K562 (cell line): ENCODE data around the gene TMX4. TPM values are rescaled to one million over a fixed set of nuclear protein-coding genes. Genes with fewer than 3 reads are reported as not detected.

Experiments
- ATAC-seq: fragments of 200-7000 bp; cut with Tn5 transposase; 3 replicates; pipeline ENCODE4 v1.9.1; 2020; ENCODE audit warnings: moderate library complexity
- Bru-seq: library from RNA; stranded (reverse); fragments of 400-500 nt; gene quantifications from one replicate; lab custom pipeline; 2021; lab: Mats Ljungman, UMichigan
- BruChase-seq, 2 experiments: library from RNA; stranded (reverse); fragments of 400-500 nt; gene quantifications; one replicate each; lab custom pipeline; 2021; lab: Mats Ljungman, UMichigan
- BruUV-seq: library from RNA; stranded (reverse); fragments of 400-500 nt; replicated peaks from 2 replicates; lab custom pipeline; 2021; lab: Mats Ljungman, UMichigan
- CTCF ChIA-PET: fragments of 300-600 bp; formaldehyde crosslinking; extraction: SDS; loops from one replicate; lab custom pipeline; 2021; ENCODE audit warnings: low intra/inter-chr PET ratio; lab: Yijun Ruan, JAX
- POLR2A ChIA-PET: fragments of 300-600, 350-650 bp; sonication (Branson Sonifier 250); formaldehyde crosslinking; extraction: SDS; loops from one replicate; lab custom pipeline; 2021; ENCODE audit warnings: antibody characterized with exemption, inconsistent platforms; lab: Yijun Ruan, JAX
- DNase-seq, 4 experiments: peaks; one replicate each; pipeline versions ENCODE4 v3.0.0 to v3.0.0-alpha.2; 2011 to 2018; ENCODE audit warnings: low spot score in 3 of 4, mixed read lengths in 3 of 4; ENCODE audit errors: extremely low read depth in 1 of 4
- FAIRE-seq: peaks from 2 replicates; lab custom pipeline; 2011; peaks lifted over from hg19 to GRCh38; lab: Jason Lieb, UNC
- H2AFZ ChIP-seq: 2 replicates; pipeline ENCODE4 v1.6.0; 2011; ENCODE audit warnings: low read depth, low read length, control low read depth, inconsistent platforms
- H3K27ac ChIP-seq: fragments of 200-600 bp; 3 replicates; pipeline ENCODE4 v1.8.0; 2011; ENCODE audit warnings: low read depth, mild to moderate bottlenecking, control low read depth, inconsistent platforms, low read length, moderate library complexity, mixed read lengths; ENCODE audit errors: extremely low read depth
- H3K27me3 ChIP-seq, 2 experiments: fragments of 300-600 bp in 1 of 2; 2 replicates in 1 of 2; 3 replicates in 1 of 2; pipeline versions ENCODE4 v1.6.0 to v1.8.0; 2011; ENCODE audit warnings: inconsistent platforms in 2 of 2, low read length in 2 of 2, mild to moderate bottlenecking in 1 of 2, mixed read lengths in 1 of 2, moderate library complexity in 1 of 2; ENCODE audit not compliant: control insufficient read depth in 2 of 2, insufficient read depth in 2 of 2
- H3K36me3 ChIP-seq: fragments of 300-600 bp; 3 replicates; pipeline ENCODE4 v1.8.0; 2011; ENCODE audit warnings: mild to moderate bottlenecking, low read length, inconsistent platforms; ENCODE audit not compliant: control insufficient read depth, insufficient read depth
- H3K4me1 ChIP-seq, 2 experiments: fragments of 200-600 bp in 1 of 2; replicated peaks in 1 of 2; 2 replicates in 1 of 2; 3 replicates in 1 of 2; pipeline versions ENCODE4 v1.5.1 to v1.8.0; 2011; ENCODE audit warnings: inconsistent platforms in 2 of 2, low read length in 2 of 2, mild to moderate bottlenecking in 1 of 2, mixed read lengths in 1 of 2, moderate library complexity in 1 of 2; ENCODE audit not compliant: control insufficient read depth in 2 of 2, insufficient read depth in 2 of 2
- H3K4me2 ChIP-seq: 2 replicates; pipeline ENCODE4 v1.6.1; 2011; ENCODE audit warnings: low read length, control low read depth, inconsistent platforms, mixed read lengths; ENCODE audit not compliant: insufficient read depth
- H3K4me3 ChIP-seq: fragments of 200-600 bp; sonication (generic), shearing (Covaris generic); 2 replicates; pipeline ENCODE4 v1.5.1; 2016; ENCODE audit warnings: control low read depth, inconsistent platforms
- H3K79me2 ChIP-seq: fragments of 200-600 bp; 3 replicates; pipeline ENCODE4 v1.8.0; 2011; ENCODE audit warnings: low read length, inconsistent platforms; ENCODE audit not compliant: control insufficient read depth, insufficient read depth
- H3K9ac ChIP-seq, 2 experiments: 2 replicates each; pipeline versions ENCODE4 v1.6.0 to v1.6.1; 2011; ENCODE audit warnings: low read depth in 2 of 2, low read length in 2 of 2, control low read depth in 1 of 2, inconsistent platforms in 1 of 2, mild to moderate bottlenecking in 1 of 2, mixed read lengths in 1 of 2; ENCODE audit not compliant: insufficient read depth in 1 of 2
- H3K9me1 ChIP-seq: one replicate; pipeline ENCODE4 v1.6.0; 2011; ENCODE audit warnings: inconsistent platforms, mild to moderate bottlenecking, low read length, moderate library complexity; ENCODE audit not compliant: control insufficient read depth, insufficient read depth
- H3K9me3 ChIP-seq: replicated peaks from 2 replicates; pipeline ENCODE4 v1.5.1; 2011; ENCODE audit warnings: low read depth, low read length, inconsistent platforms; ENCODE audit not compliant: control insufficient read depth, insufficient read depth
- H4K20me1 ChIP-seq: replicated peaks from 2 replicates; pipeline ENCODE4 v1.6.1; 2011; ENCODE audit warnings: low read length, inconsistent platforms, mixed read lengths; ENCODE audit not compliant: control insufficient read depth, insufficient read depth
- KLF13 ChIP-seq: fragments of 450-650 bp; IDR thresholded peaks from 2 replicates; pipeline ENCODE4 v1.6.1; 2016; ENCODE audit warnings: missing genetic modification characterization, low read depth, mild to moderate bottlenecking, missing compliant biosample characterization, moderate library complexity, borderline replicate concordance
- NCOA6 ChIP-seq: fragments of 450-650 bp; IDR thresholded peaks from 2 replicates; pipeline ENCODE4 v1.6.1; 2017; ENCODE audit warnings: mild to moderate bottlenecking
- NEUROD1 ChIP-seq: fragments of 150-350 bp; IDR thresholded peaks from 2 replicates; pipeline ENCODE4 v1.6.1; 2014; ENCODE audit warnings: borderline replicate concordance, low read length, low read depth; ENCODE audit not compliant: partially characterized antibody
- NFIC ChIP-seq: fragments of 450-650 bp; IDR thresholded peaks from 2 replicates; pipeline ENCODE4 v1.6.1; 2017; ENCODE audit warnings: mild to moderate bottlenecking, inconsistent platforms
- POLR2AphosphoS5 ChIP-seq: IDR thresholded peaks from 2 replicates; pipeline ENCODE4 v1.6.1; 2011; ENCODE audit warnings: mild to moderate bottlenecking, low read depth, low read length, moderate library complexity; ENCODE audit not compliant: control insufficient read depth, insufficient read depth
- POLR2B ChIP-seq: fragments of 450-650 bp; IDR thresholded peaks from 2 replicates; pipeline ENCODE4 v1.6.1; 2018; ENCODE audit warnings: low read depth; ENCODE audit not compliant: partially characterized antibody
- SMAD4 ChIP-seq: fragments of 250-450 bp; sonication (Bioruptor Pico); conservative IDR thresholded peaks from 2 replicates; pipeline ENCODE4 v1.8.0; 2021; ENCODE audit warnings: inconsistent platforms, mild to moderate bottlenecking, moderate library complexity
- whole genome bisulfite sequencing: fragments of 100-300 bp; shearing (Covaris generic); methylation state at CpG from one replicate; pipeline ENCODE4 v1.1.6; 2016; ENCODE audit warnings: low coverage, mixed read lengths; ENCODE audit not compliant: insufficient coverage; ENCODE audit errors: missing lambda C conversion rate; 5-methylcytosine and 5-hydroxymethylcytosine counted together
- in situ Hi-C: fragments of 300-500 bp; cut with MboI; formaldehyde crosslinking; loops from 4 replicates; pipeline ENCODE4 v1.15.0; 2018; ENCODE audit warnings: inconsistent platforms, mixed read lengths
- intact Hi-C: fragments of 100-400 bp; cut with micrococcal nuclease; formaldehyde crosslinking; loops from 2 replicates; pipeline ENCODE4 v1.14.2; 2022
- long read RNA-seq, 3 experiments: library from polyadenylated mRNA in 2 of 3; library from RNA in 1 of 3; unstranded in 2 of 3; stranded (forward) in 1 of 3; transcript quantifications; one replicate each; pipeline ENCODE4 v2.0.0, GENCODE V29; 2019 to 2022
- polyA minus RNA-seq, 3 experiments: library from RNA; depleted of rRNA, polyadenylated mRNA; stranded (reverse); fragments of >200 nt; gene quantifications; 2 replicates each; pipeline ENCODE4 v1.2.3, GENCODE V29; 2011
- polyA plus RNA-seq, 8 experiments: library from polyadenylated mRNA; depleted of rRNA in 4 of 8; stranded (reverse) in 5 of 8; unstranded in 3 of 8; fragments of >200 nt; fragmentation: Nextera tagmentation in 2 of 8; fragmentation: Illumina TruSeq in 1 of 8; extraction: Ambion mirVana in 2 of 8; extraction: Trizol in 1 of 8; gene quantifications; 2 replicates each; pipeline versions ENCODE4 v1.2.1 to v1.2.3, GENCODE V29; 2011 to 2014; ENCODE audit warnings: inconsistent platforms in 1 of 8, missing spikeins in 1 of 8
- total RNA-seq, 7 experiments: library from RNA; depleted of rRNA in 6 of 7; stranded (reverse); fragments of >200 nt in 6 of 7; fragmentation: Illumina TruSeq in 2 of 7; extraction: Trizol in 2 of 7; gene quantifications; 2 replicates each; pipeline versions ENCODE4 v1.2.1 to v1.2.3, GENCODE V29; 2011 to 2021; ENCODE audit warnings: low replicate concordance in 1 of 7
- TF ChIP-seq, protein P1 (sequence below): IDR thresholded peaks from 2 replicates; pipeline ENCODE4 v1.6.1; 2011; ENCODE audit not compliant: insufficient read length; ENCODE audit errors: extremely low read depth
- TF ChIP-seq, protein P2 (sequence below): IDR thresholded peaks from 2 replicates; pipeline ENCODE4 v1.6.1; 2014; ENCODE audit warnings: antibody characterized with exemption
- TF ChIP-seq, protein P3 (sequence below), 2 experiments: fragments of 450-650 bp in 1 of 2; sonication (generic) in 1 of 2; formaldehyde crosslinking; conservative IDR thresholded peaks; 2 replicates each; pipeline versions ENCODE4 v1.4.0 to v1.8.1; 2020 to 2022; ENCODE audit warnings: mild to moderate bottlenecking in 1 of 2, missing genetic modification reagents in 1 of 2

Gene TMX4, protein sequence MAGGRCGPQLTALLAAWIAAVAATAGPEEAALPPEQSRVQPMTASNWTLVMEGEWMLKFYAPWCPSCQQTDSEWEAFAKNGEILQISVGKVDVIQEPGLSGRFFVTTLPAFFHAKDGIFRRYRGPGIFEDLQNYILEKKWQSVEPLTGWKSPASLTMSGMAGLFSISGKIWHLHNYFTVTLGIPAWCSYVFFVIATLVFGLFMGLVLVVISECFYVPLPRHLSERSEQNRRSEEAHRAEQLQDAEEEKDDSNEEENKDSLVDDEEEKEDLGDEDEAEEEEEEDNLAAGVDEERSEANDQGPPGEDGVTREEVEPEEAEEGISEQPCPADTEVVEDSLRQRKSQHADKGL
- 4.8 and 8.6 TPM in 2 replicates for total RNA-seq (2011; cell fraction: chromatin; rRNA removed; ENCODE audit: low replicate concordance)
- total RNA-seq (2011; cell fraction: nucleolus; rRNA removed) = 4.8 and 6.4 TPM in 2 replicates
- 11.5 and 19.7 TPM in 2 replicates for total RNA-seq (2011; cell fraction: nucleoplasm; rRNA removed)
- total RNA-seq (2014; rRNA removed) = 9.9 and 12.1 TPM in 2 replicates
- 13.9 and 16.1 TPM in 2 replicates for total RNA-seq (2014; rRNA removed; fragmentation: Illumina TruSeq; extraction: Trizol)
- total RNA-seq (2015; rRNA removed; fragmentation: Illumina TruSeq; extraction: Trizol) = 13.6 and 14.9 TPM in 2 replicates
- total RNA-seq (2021) = 19.3 and 22.3 TPM in 2 replicates
- polyA plus RNA-seq (2011; rRNA removed) = 8.8 and 10.8 TPM in 2 replicates
- 4.6 and 6.6 TPM in 2 replicates for polyA plus RNA-seq (2011; cell fraction: cytosol; rRNA removed)
- polyA plus RNA-seq (2011; cell fraction: nucleus; rRNA removed) = 1.5 and 2.3 TPM in 2 replicates
- 7.7 and 13.3 TPM in 2 replicates for polyA plus RNA-seq (2012)
- 11.8 and 12.4 TPM in 2 replicates for polyA plus RNA-seq (2014; fragmentation: Illumina TruSeq; extraction: Trizol)
- polyA plus RNA-seq (2014; fragmentation: Nextera tagmentation; extraction: Ambion mirVana) = 1 to 10 TPM; 4.4 to 4.9 TPM
- polyA plus RNA-seq (2014; rRNA removed) = 8.5 and 9.1 TPM in 2 replicates
- 15.9 and 21.1 TPM in 2 replicates for polyA minus RNA-seq (2011; rRNA and poly(A)+ RNA removed)
- polyA minus RNA-seq (2011; cell fraction: cytosol; rRNA and poly(A)+ RNA removed) = 8.7 and 9.5 TPM in 2 replicates
- 1.8 and 3.7 TPM in 2 replicates for polyA minus RNA-seq (2011; cell fraction: nucleus; rRNA and poly(A)+ RNA removed)
- percentile 74 among the genes with signal in this experiment for Bru-seq, nascent RNA
- percentile 77 among the genes with signal in this experiment for BruChase-seq, experiment 1, labeled RNA remaining after a 2-hour chase
- BruChase-seq, experiment 2, labeled RNA remaining after a 6-hour chase = percentile 75 among the genes with signal in this experiment
- long read RNA-seq, experiment 1, full-length matches to known transcripts = 60 of 88 reads
- long read RNA-seq, experiment 1, partial matches to known transcripts = 9 of 88 reads
- long read RNA-seq, experiment 1, other reads (novel, unspliced or antisense) = 19 of 88 reads
- long read RNA-seq, experiment 2, full-length matches to known transcripts = 2 of 19 reads
- long read RNA-seq, experiment 2, partial matches to known transcripts = 1 of 19 reads
- long read RNA-seq, experiment 2, other reads (novel, unspliced or antisense) = 16 of 19 reads
- long read RNA-seq, experiment 3, full-length matches to known transcripts = 17 of 17 reads
- long read RNA-seq, experiment 3, partial matches to known transcripts = 0 of 17 reads
- long read RNA-seq, experiment 3, other reads (novel, unspliced or antisense) = 0 of 17 reads

DNA sequence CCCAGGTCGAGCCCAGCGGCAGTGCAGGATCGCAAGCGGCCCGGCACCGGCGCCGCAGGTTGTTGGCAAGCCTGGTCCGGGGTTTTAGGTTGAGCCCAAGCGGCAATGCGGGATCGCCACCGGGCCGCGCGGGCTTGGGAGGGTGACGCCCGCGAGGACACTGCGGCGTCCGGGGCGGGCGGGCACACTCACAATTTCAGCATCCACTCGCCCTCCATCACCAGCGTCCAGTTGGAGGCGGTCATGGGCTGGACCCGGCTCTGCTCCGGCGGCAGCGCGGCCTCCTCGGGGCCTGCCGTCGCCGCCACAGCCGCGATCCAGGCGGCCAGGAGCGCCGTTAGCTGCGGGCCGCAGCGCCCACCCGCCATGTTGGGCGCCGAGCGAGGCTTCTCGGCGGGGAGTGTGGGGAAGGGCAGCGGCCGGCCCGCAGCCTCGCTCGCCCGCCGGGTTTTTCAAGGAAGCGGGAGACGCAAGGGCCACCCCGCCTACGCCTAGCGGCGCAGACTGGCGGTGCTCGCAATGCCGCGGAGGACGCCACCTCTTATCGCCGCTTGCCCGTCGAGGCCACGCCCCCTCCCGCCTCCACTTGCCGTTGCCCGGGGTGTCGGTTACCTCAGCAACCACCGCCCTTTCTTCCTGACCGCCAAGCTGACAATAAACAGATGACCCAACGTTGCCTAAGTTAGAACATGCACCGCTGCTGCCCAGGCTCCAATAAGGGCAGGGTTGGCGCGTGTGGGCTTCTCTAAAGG is at the start of gene TMX4:
Gene TMX4, minus strand, starts transcription at position 516 of the 752 bp plus-strand sequence. Its CDS starts 148 bp downstream, at position 368.
- intact Hi-C loops (no loop called here), in situ Hi-C loops (no loop called here)
- Histone ChIP-seq H2AFZ (peak within 1 kb of the TSS; percentile 91), H3K9ac (peak within 1 kb of the TSS; percentile 86 to 92), H3K4me2 (peak within 1 kb of the TSS; percentile 86), H3K9me3 (no peaks in the 10 kb centered on the region), H3K27ac (peak within 1 kb of the TSS; percentile 90), H3K4me3 (peak within 1 kb of the TSS; percentile 70), H3K27me3 (no peaks in the 10 kb centered on the region), H4K20me1 (no peaks in the 10 kb centered on the region), H3K36me3 (no peaks in the 10 kb centered on the region), H3K4me1 (peaks cover 0 to 21% of the 10 kb centered on the region in 2 experiments; a peak in 3 of 5 replicates), H3K9me1 (no peaks in the 10 kb centered on the region), H3K79me2 (peaks cover 26% of the 10 kb centered on the region)
- ATAC-seq (peak; percentile 93), DNase-seq (peak; percentile 91 to 93 (median 92)), FAIRE-seq (peak; percentile 85)
- WGBS = 2% methylated on average over 14 of the region's 83 CpGs
- TSS peak; percentile 37 for BruUV-seq
- ChIA-PET POLR2A (interaction anchor here (0.5 to 1.1 kb wide), 5 partner anchors 11 to 269 kb away, joined by 3 read pairs; no protein-coding TSS in a partner anchor), CTCF (no interaction called here)
- TF ChIP-seq SMAD4 (CRISPR knock-in tag) (peak; percentile 81), NEUROD1 (peak; percentile 93), POLR2B (peak; percentile 56), NFIC (peak; percentile 33; the same call in 1 of the 2 replicates), NCOA6 (peak; percentile 34; the same call in 1 of the 2 replicates), POLR2AphosphoS5 (peak; percentile 46; the same call in 1 of the 2 replicates), KLF13 (tag) (0 out of 2 replicates have a peak, but pooled peaks have one; percentile 13)
- TF ChIP-seq, protein P1, sequence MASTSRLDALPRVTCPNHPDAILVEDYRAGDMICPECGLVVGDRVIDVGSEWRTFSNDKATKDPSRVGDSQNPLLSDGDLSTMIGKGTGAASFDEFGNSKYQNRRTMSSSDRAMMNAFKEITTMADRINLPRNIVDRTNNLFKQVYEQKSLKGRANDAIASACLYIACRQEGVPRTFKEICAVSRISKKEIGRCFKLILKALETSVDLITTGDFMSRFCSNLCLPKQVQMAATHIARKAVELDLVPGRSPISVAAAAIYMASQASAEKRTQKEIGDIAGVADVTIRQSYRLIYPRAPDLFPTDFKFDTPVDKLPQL = no peak
- TF ChIP-seq, protein P2, sequence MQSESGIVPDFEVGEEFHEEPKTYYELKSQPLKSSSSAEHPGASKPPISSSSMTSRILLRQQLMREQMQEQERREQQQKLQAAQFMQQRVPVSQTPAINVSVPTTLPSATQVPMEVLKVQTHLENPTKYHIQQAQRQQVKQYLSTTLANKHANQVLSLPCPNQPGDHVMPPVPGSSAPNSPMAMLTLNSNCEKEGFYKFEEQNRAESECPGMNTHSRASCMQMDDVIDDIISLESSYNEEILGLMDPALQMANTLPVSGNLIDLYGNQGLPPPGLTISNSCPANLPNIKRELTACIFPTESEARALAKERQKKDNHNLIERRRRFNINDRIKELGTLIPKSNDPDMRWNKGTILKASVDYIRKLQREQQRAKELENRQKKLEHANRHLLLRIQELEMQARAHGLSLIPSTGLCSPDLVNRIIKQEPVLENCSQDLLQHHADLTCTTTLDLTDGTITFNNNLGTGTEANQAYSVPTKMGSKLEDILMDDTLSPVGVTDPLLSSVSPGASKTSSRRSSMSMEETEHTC = no peak
- TF ChIP-seq, protein P3, sequence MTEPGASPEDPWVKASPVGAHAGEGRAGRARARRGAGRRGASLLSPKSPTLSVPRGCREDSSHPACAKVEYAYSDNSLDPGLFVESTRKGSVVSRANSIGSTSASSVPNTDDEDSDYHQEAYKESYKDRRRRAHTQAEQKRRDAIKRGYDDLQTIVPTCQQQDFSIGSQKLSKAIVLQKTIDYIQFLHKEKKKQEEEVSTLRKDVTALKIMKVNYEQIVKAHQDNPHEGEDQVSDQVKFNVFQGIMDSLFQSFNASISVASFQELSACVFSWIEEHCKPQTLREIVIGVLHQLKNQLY (CRISPR knock-in tag; conservative IDR thresholded peaks at IDR 0.05) = no peak
